ENCODE results near the gene COX6A1.

GRCh38 chr12:120474616-120474960 lies 36.7 kb downstream of the COX6A1 start:
- TF ChIP-seq KMT2A (CRISPR knock-in tag; IDR thresholded peaks at IDR 0.05), result no peak
- TF ChIP-seq ZNF558 (CRISPR knock-in tag; IDR thresholded peaks at IDR 0.05; ENCODE audit: borderline replicate concordance), result no peak
- TF ChIP-seq, protein P1, sequence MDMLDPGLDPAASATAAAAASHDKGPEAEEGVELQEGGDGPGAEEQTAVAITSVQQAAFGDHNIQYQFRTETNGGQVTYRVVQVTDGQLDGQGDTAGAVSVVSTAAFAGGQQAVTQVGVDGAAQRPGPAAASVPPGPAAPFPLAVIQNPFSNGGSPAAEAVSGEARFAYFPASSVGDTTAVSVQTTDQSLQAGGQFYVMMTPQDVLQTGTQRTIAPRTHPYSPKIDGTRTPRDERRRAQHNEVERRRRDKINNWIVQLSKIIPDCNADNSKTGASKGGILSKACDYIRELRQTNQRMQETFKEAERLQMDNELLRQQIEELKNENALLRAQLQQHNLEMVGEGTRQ (IDR thresholded peaks at IDR 0.05; ENCODE audit: low read depth, low read length), result no peak
- TF ChIP-seq, protein P1 (CRISPR knock-in tag; IDR thresholded peaks at IDR 0.05; ENCODE audit: borderline replicate concordance), result no peak
- TF ChIP-seq, protein P2, sequence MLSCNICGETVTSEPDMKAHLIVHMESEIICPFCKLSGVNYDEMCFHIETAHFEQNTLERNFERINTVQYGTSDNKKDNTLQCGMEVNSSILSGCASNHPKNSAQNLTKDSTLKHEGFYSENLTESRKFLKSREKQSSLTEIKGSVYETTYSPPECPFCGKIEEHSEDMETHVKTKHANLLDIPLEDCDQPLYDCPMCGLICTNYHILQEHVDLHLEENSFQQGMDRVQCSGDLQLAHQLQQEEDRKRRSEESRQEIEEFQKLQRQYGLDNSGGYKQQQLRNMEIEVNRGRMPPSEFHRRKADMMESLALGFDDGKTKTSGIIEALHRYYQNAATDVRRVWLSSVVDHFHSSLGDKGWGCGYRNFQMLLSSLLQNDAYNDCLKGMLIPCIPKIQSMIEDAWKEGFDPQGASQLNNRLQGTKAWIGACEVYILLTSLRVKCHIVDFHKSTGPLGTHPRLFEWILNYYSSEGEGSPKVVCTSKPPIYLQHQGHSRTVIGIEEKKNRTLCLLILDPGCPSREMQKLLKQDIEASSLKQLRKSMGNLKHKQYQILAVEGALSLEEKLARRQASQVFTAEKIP (CRISPR knock-in tag; IDR thresholded peaks at IDR 0.05; ENCODE audit: borderline replicate concordance), result no peak
- TF ChIP-seq KDM1A (CRISPR knock-in tag; IDR thresholded peaks at IDR 0.05), result no peak
- TF ChIP-seq, protein P3, sequence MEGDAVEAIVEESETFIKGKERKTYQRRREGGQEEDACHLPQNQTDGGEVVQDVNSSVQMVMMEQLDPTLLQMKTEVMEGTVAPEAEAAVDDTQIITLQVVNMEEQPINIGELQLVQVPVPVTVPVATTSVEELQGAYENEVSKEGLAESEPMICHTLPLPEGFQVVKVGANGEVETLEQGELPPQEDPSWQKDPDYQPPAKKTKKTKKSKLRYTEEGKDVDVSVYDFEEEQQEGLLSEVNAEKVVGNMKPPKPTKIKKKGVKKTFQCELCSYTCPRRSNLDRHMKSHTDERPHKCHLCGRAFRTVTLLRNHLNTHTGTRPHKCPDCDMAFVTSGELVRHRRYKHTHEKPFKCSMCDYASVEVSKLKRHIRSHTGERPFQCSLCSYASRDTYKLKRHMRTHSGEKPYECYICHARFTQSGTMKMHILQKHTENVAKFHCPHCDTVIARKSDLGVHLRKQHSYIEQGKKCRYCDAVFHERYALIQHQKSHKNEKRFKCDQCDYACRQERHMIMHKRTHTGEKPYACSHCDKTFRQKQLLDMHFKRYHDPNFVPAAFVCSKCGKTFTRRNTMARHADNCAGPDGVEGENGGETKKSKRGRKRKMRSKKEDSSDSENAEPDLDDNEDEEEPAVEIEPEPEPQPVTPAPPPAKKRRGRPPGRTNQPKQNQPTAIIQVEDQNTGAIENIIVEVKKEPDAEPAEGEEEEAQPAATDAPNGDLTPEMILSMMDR (CRISPR knock-in tag; IDR thresholded peaks at IDR 0.05), result no peak
- TF ChIP-seq, protein P4, sequence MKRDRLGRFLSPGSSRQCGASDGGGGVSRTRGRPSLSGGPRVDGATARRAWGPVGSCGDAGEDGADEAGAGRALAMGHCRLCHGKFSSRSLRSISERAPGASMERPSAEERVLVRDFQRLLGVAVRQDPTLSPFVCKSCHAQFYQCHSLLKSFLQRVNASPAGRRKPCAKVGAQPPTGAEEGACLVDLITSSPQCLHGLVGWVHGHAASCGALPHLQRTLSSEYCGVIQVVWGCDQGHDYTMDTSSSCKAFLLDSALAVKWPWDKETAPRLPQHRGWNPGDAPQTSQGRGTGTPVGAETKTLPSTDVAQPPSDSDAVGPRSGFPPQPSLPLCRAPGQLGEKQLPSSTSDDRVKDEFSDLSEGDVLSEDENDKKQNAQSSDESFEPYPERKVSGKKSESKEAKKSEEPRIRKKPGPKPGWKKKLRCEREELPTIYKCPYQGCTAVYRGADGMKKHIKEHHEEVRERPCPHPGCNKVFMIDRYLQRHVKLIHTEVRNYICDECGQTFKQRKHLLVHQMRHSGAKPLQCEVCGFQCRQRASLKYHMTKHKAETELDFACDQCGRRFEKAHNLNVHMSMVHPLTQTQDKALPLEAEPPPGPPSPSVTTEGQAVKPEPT (CRISPR knock-in tag; IDR thresholded peaks at IDR 0.05; ENCODE audit: low read depth), result no peak
- TF ChIP-seq, protein P5, sequence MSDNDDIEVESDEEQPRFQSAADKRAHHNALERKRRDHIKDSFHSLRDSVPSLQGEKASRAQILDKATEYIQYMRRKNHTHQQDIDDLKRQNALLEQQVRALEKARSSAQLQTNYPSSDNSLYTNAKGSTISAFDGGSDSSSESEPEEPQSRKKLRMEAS (IDR thresholded peaks at IDR 0.05), result no peak
- TF ChIP-seq ZMYM3 (CRISPR knock-in tag; IDR thresholded peaks at IDR 0.05), result no peak

Data from HepG2 (cell line).